HG03060 (cell line): ENCODE results near the gene ADAMTS18.

ENCODE experiments used
- ATAC-seq: cut with Tn5 transposase; IDR thresholded peaks from one replicate; pipeline ENCODE4 v1.9.1; 2021; ENCODE audit warnings: low read depth, moderate number of reproducible peaks; ENCODE audit not compliant: unreplicated experiment

Gene ADAMTS18

DNA sequence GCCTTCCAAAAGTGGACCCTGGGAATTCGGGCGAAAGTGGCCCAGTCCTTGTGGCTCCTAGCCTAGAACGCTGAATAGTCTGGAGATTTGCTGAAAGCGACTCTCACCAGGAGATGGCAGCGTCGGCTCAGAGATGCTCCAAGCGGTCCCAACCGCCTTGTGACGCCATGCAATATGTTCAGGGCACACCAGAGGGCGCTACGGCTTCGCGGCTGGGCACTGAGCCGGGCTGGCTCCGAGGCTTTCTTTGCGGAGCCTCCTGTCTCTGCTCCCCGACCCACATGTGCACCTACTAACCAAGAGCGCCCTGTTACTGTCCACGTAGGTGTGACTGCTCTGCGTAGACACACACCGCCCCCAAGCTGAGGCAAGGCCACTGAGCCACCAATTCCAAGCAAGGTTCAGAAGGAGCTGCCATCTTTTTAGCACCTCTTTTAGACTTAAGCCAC, 198.7 kb downstream of the ADAMTS18 start:
- peak; percentile 94 for ATAC-seq

DNA sequence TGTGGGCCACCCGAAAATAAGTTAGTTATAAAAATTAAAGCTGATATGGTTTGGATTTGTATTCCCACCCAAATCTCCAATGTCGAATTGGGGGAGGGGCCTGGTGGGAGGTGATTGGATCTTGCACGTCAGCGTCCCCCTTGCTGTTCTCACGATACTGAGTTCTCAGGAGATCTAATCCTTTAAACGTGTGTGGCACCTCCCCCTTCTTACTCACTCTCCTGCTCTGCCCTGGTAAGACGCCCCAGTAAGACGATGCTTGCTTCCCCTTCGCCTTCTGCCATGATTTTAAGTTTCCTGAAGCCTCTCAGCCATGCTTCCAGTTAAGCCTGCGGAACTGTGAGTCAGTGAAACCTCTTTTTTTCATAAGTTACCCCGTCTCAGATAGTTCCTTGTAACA, 200.2 kb downstream of the ADAMTS18 start:
- ATAC-seq: no peak

DNA sequence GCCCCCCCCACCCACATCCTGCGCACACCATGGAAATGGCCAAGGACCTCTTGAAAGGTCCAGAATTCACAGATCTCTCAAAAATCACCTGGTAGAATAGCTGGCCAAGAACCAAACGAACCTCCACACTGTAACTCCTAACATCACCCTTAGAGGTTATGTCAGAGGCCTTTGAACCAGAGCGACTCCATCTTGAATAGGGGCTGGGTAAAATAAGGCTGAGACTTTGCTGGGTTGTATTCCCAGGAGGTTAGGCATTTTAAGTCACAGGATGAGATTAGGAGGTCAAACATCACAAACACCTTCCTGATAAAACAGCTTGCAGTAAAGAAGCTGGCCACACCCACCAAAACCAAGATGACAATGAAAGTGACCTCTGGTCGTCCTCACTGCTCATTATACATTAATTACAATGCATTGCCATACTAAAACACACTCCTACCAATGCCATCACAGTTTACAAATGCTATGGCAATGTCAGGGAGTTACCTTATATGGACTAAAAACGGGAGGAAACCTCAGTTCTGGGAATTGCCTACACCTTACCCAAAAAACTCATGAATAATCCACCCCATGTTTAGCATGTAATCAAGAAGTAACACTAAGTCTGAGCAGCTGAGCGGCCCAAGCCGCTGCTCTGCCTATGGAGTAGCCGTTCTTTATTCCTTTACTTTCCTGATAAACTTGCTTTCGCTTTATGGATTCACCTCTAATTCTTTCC, 200.9 kb downstream of the ADAMTS18 start:
- ATAC-seq: no peak
